Caco-2 (cell line): ENCODE results near the gene CPEB1. TPM values are rescaled to one million over a fixed set of nuclear protein-coding genes. Genes with fewer than 3 reads are reported as not detected.
"Not testable (repeated sequence)": the region's sequence is repeated elsewhere in the genome, so short reads cannot be mapped to it uniquely, and the experiment has no call there.

ENCODE experiments used
- BruUV-seq: library from RNA; stranded (reverse); fragments of 400-500 nt; replicated peaks from 2 replicates; lab custom pipeline; 2021; lab: Mats Ljungman, UMichigan
- CTCF ChIA-PET: fragments of 300-600 bp; sonication (Branson Sonifier 250); formaldehyde crosslinking; loops from one replicate; lab custom pipeline; 2022; ENCODE audit warnings: antibody characterized with exemption; lab: Charles Lee
- POLR2A ChIA-PET: fragments of 300-600 bp; sonication (Branson Sonifier 250); formaldehyde crosslinking; loops from one replicate; lab custom pipeline; 2022; ENCODE audit warnings: antibody characterized with exemption; lab: Charles Lee
- DNase-seq, 2 experiments: peaks; one replicate each; pipeline versions ENCODE4 v3.0.0 to v3.0.0-alpha.2; 2020 to 2022
- H3K27me3 ChIP-seq: replicated peaks from 2 replicates; pipeline ENCODE4 v1.6.0; 2011; ENCODE audit warnings: low read length; ENCODE audit not compliant: control insufficient read depth, insufficient read depth
- H3K36me3 ChIP-seq: 2 replicates; pipeline ENCODE4 v1.5.1; 2011; ENCODE audit warnings: low read length; ENCODE audit not compliant: control insufficient read depth, insufficient read depth
- H3K4me1 ChIP-seq: fragments of 250-450 bp; sonication (Bioruptor Pico); 2 replicates; pipeline ENCODE4 v1.5.1; 2020; ENCODE audit warnings: mild to moderate bottlenecking
- H3K4me3 ChIP-seq: 2 replicates; pipeline ENCODE4 v1.5.1; 2011; ENCODE audit warnings: low read depth, mild to moderate bottlenecking, control low read depth, low read length
- H3K9me3 ChIP-seq: fragments of 250-450 bp; sonication (Bioruptor Pico); 2 replicates; pipeline ENCODE4 v1.5.1; 2020; ENCODE audit warnings: mild to moderate bottlenecking, moderate library complexity
- H3K27ac Mint-ChIP-seq: one replicate; pipeline ENCODE4 v1.8.0; 2022; ENCODE audit warnings: mixed read lengths; ENCODE audit not compliant: unreplicated experiment
- H3K27me3 Mint-ChIP-seq: one replicate; pipeline ENCODE4 v1.8.0; 2022; ENCODE audit warnings: mixed read lengths; ENCODE audit not compliant: insufficient read depth, unreplicated experiment
- H3K36me3 Mint-ChIP-seq: one replicate; pipeline ENCODE4 v1.8.0; 2022; ENCODE audit warnings: mild to moderate bottlenecking, mixed read lengths; ENCODE audit not compliant: insufficient read depth, unreplicated experiment
- H3K4me1 Mint-ChIP-seq: one replicate; pipeline ENCODE4 v1.8.0; 2022; ENCODE audit warnings: low read depth, mixed read lengths; ENCODE audit not compliant: unreplicated experiment
- H3K4me3 Mint-ChIP-seq: one replicate; pipeline ENCODE4 v1.8.0; 2022; ENCODE audit warnings: mild to moderate bottlenecking, moderate library complexity, mixed read lengths; ENCODE audit not compliant: unreplicated experiment
- H3K9me3 Mint-ChIP-seq: one replicate; pipeline ENCODE4 v1.8.0; 2022; ENCODE audit warnings: mixed read lengths; ENCODE audit not compliant: unreplicated experiment
- CTCF ChIP-seq, 2 experiments: fragments of 200-600 bp in 1 of 2; IDR thresholded peaks; 1 replicate in 1 of 2; 2 replicates in 1 of 2; pipeline versions ENCODE4 v1.5.1 to v1.8.0; 2011 to 2022; ENCODE audit warnings: antibody characterized with exemption in 1 of 2, control low read depth in 1 of 2, inconsistent platforms in 1 of 2, low read depth in 1 of 2, low read length in 1 of 2, mild to moderate bottlenecking in 1 of 2, moderate library complexity in 1 of 2; ENCODE audit not compliant: insufficient read depth in 1 of 2, severe bottlenecking in 1 of 2, unreplicated experiment in 1 of 2
- intact Hi-C: fragments of 100-400 bp; cut with micrococcal nuclease; formaldehyde crosslinking; loops from one replicate; pipeline ENCODE4 v1.10.0; 2022; ENCODE audit not compliant: unreplicated experiment
- total RNA-seq: library from RNA; stranded (reverse); gene quantifications from 2 replicates; pipeline ENCODE4 v1.2.3, GENCODE V29; 2022

The CPEB1 gene
- total RNA-seq, 1 experiment from 2014 or later: 0.82 TPM

DNA sequence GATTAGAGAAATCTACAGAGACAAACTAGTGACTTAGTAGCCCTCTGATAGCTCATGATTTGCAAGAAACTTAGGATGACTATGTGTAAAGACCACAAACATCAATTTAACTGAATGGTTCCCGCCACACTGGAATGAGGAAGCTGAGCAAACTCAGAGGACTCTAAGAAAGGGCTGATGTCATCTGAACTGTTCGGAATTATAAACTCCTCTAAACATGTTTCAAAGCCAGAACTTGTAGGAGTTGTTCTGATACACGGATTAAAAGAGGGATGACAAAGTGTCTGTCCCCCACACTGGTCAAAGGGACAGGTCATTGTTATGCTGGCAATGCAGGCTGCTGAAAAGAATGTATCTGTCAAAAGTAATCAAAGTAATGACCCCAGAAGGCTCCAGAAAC is 141.3 kb downstream of the CPEB1 start:
- POLR2A ChIA-PET, H3K4me1 Mint-ChIP-seq, H3K4me1 ChIP-seq, CTCF ChIA-PET, H3K4me3 Mint-ChIP-seq, H3K9me3 ChIP-seq, DNase-seq, H3K36me3 Mint-ChIP-seq, H3K9me3 Mint-ChIP-seq, intact Hi-C loops, H3K27me3 Mint-ChIP-seq, H3K27ac Mint-ChIP-seq, H3K27me3 ChIP-seq, BruUV-seq, H3K4me3 ChIP-seq, H3K36me3 ChIP-seq: not testable (repeated sequence)

DNA sequence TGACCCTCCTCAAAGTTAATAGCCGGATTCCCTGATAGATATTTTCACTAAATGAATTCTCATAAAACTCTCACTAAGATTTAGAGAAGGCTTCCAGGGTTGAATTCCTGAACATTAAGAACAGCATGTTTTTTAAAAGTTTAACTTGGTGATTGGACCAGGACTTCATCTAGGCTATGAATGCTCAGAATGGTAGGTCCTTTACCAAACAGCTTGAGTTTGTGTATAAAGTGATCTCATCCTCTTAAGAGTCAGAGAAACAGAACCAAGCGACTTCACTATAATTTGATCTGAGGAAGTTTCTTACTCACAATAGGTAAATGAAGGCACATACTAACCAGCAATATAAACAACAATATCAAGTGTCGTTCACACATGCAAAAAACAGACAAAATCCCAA is 143.1 kb downstream of the CPEB1 start:
- POLR2A ChIA-PET, H3K4me3 Mint-ChIP-seq, H3K27me3 ChIP-seq, intact Hi-C loops, H3K4me3 ChIP-seq, H3K4me1 Mint-ChIP-seq, H3K9me3 ChIP-seq, H3K27me3 Mint-ChIP-seq, H3K36me3 ChIP-seq, BruUV-seq, H3K36me3 Mint-ChIP-seq, CTCF ChIA-PET, H3K27ac Mint-ChIP-seq, DNase-seq, H3K4me1 ChIP-seq, H3K9me3 Mint-ChIP-seq: not testable (repeated sequence)

- BruUV-seq, H3K27ac Mint-ChIP-seq, H3K4me1 ChIP-seq, H3K27me3 Mint-ChIP-seq, H3K4me3 Mint-ChIP-seq, H3K4me3 ChIP-seq, H3K27me3 ChIP-seq, H3K36me3 Mint-ChIP-seq, POLR2A ChIA-PET, H3K9me3 Mint-ChIP-seq, H3K36me3 ChIP-seq, CTCF ChIA-PET, intact Hi-C loops, H3K4me1 Mint-ChIP-seq, H3K9me3 ChIP-seq: not testable (repeated sequence)
- peak in 1 of 2 experiments; percentile 5 for TF ChIP-seq CTCF (IDR thresholded peaks at IDR 0.05; ENCODE audit: insufficient read depth in 1 of 2, low read depth in 1 of 2, low read length in 1 of 2, severe bottlenecking in 1 of 2, unreplicated experiment in 1 of 2)
- peak in 1 of 2 experiments; percentile 13 for DNase-seq
Measured at GRCh38 chr15:82502700-82503339, 144.3 kb downstream of the CPEB1 start.

DNA sequence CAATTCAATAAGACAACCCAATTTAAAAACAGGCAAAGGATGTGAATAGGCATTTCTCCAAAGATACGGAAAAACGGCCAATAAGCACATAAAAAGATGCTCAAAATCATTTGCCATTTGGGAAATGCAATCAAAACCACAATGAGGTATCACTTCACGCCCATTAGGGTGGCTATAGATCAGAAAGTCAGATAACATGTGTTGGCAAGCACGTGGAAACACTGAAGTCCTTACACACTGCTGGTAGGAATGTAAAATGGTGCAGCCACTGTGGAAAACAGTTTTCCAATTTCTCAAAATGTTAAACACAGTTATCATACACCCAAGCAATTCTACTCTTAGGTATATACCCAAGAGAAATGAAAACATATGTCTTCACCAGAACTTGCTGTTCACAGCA is 146.4 kb downstream of the CPEB1 start:
- DNase-seq, H3K27ac Mint-ChIP-seq, H3K9me3 ChIP-seq, H3K9me3 Mint-ChIP-seq, H3K4me3 Mint-ChIP-seq, CTCF ChIA-PET, BruUV-seq, H3K4me1 Mint-ChIP-seq, intact Hi-C loops, H3K27me3 Mint-ChIP-seq, H3K27me3 ChIP-seq, H3K4me1 ChIP-seq, POLR2A ChIA-PET, H3K4me3 ChIP-seq, H3K36me3 Mint-ChIP-seq, H3K36me3 ChIP-seq: not testable (repeated sequence)

DNA sequence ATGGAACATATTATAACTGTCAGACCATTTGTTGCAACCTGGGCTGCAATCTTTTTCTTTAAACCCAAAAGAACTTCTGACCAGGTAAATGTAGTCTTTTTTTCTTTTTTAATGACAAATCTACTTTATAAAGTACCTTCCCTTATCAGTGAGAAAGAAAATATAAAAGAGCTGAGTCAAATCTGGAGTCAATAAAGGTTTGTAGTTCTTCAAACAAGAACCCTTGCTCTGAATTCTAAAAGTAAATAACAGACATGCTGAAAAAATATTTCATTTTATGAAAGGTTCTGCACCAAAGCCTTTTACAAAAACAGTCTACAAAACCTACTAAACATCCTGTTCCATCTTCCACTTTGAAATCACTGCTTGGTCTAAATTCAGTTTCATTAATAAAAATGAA is 149.2 kb downstream of the CPEB1 start:
- H3K9me3 Mint-ChIP-seq: not testable (repeated sequence)

More for the DNA sequence above, 149.2 kb downstream of the CPEB1 start:
- H3K27ac Mint-ChIP-seq, H3K27me3 Mint-ChIP-seq, intact Hi-C loops, CTCF ChIA-PET, POLR2A ChIA-PET, H3K4me3 ChIP-seq, H3K4me1 ChIP-seq, H3K36me3 ChIP-seq, H3K4me3 Mint-ChIP-seq, H3K27me3 ChIP-seq, H3K4me1 Mint-ChIP-seq, H3K9me3 ChIP-seq, BruUV-seq, H3K36me3 Mint-ChIP-seq, DNase-seq: not testable (repeated sequence)
